IMR-90 (cell line): ENCODE results near the gene DHCR24.

Experiments
- CEBPB ChIP-seq: IDR thresholded peaks from 2 replicates; pipeline ENCODE4 v1.6.1; 2012; ENCODE audit warnings: low read depth, low read length, improper control_type of control experiment
- CHD1 ChIP-seq: IDR thresholded peaks from 2 replicates; pipeline ENCODE4 v1.6.1; 2012; ENCODE audit warnings: low read depth, low read length, improper control_type of control experiment
- FOS ChIP-seq: fragments of 150-350 bp; IDR thresholded peaks from 2 replicates; pipeline ENCODE4 v1.6.1; 2016; ENCODE audit warnings: low read depth, low read length
- MAFK ChIP-seq: IDR thresholded peaks from 2 replicates; pipeline ENCODE4 v1.6.1; 2012; ENCODE audit warnings: low read depth, low read length, improper control_type of control experiment
- MAZ ChIP-seq: IDR thresholded peaks from 2 replicates; pipeline ENCODE4 v1.6.1; 2012; ENCODE audit warnings: low read depth, mild to moderate bottlenecking, low read length, improper control_type of control experiment, moderate library complexity, borderline replicate concordance
- MXI1 ChIP-seq: IDR thresholded peaks from 2 replicates; pipeline ENCODE4 v1.6.1; 2012; ENCODE audit warnings: low read depth, mild to moderate bottlenecking, low read length, moderate library complexity, borderline replicate concordance
- POLR2A ChIP-seq: IDR thresholded peaks from 2 replicates; pipeline ENCODE4 v1.6.1; 2012; ENCODE audit warnings: mild to moderate bottlenecking, low read depth, low read length
- RAD21 ChIP-seq: IDR thresholded peaks from 2 replicates; pipeline ENCODE4 v1.6.1; 2012; ENCODE audit warnings: low read length, improper control_type of control experiment
- RCOR1 ChIP-seq: IDR thresholded peaks from 2 replicates; pipeline ENCODE4 v1.6.1; 2012; ENCODE audit warnings: mild to moderate bottlenecking, low read length, improper control_type of control experiment; ENCODE audit not compliant: insufficient replicate concordance
- RFX5 ChIP-seq: IDR thresholded peaks from 2 replicates; pipeline ENCODE4 v1.8.0; 2012; ENCODE audit warnings: low read depth, mild to moderate bottlenecking, low read length, moderate library complexity
- TF ChIP-seq, protein P1 (sequence below): conservative IDR thresholded peaks from 2 replicates; pipeline ENCODE4 v1.5.1; 2012; ENCODE audit warnings: mild to moderate bottlenecking, low read depth, low read length, improper control_type of control experiment
- TF ChIP-seq, protein P2 (sequence below): fragments of 150-350 bp; IDR thresholded peaks from 2 replicates; pipeline ENCODE4 v1.6.1; 2017; ENCODE audit warnings: mild to moderate bottlenecking, antibody characterized with exemption, low read length, low read depth
- TF ChIP-seq, protein P3 (sequence below): fragments of 150-350 bp; IDR thresholded peaks from 2 replicates; pipeline ENCODE4 v1.6.1; 2016; ENCODE audit warnings: low read depth, mild to moderate bottlenecking, low read length, moderate library complexity, borderline replicate concordance

DNA sequence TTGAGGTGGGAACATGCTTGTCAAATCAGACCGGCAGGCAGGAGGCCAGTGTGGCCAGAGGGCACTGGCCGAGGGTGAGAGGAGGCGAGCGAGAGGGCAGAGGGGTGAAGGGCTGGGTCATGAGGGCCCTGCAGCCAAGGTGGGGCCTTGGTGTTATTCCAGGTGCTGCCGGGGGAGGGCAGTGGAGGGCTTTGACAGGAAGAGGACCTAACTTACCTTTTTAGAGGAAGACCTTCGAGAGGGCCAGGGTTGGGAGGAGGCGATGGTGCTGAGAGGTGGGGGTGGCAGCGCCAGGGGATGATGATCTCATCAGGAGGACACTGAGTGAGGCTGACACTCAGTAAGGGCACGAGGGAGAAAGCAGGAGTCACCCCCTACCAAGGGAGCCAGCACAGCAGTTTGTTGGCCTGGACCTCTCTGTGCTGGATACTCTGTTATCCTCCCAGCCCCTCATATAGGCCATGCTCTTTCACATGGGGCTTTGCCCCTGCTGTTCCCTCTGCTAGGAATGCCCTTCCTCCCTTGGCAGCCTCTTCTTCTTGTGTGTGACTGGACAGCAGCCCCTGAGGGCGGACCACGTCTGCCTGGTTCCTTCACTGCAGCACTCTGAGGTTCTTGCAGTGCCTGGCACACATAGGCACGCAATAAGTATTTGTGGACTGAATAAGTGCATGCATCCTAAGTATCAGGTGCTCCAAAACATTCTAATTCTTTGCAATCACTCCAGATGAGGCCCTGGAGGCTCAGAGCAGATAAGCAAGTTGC is 78.4 kb downstream of the DHCR24 start:
- TF ChIP-seq RAD21 (no peak), RFX5 (no peak), MXI1 (no peak), POLR2A (no peak), CEBPB (no peak), MAZ (no peak), CHD1 (no peak), MAFK (no peak), FOS (no peak), RCOR1 (no peak)
- TF ChIP-seq, protein P1, sequence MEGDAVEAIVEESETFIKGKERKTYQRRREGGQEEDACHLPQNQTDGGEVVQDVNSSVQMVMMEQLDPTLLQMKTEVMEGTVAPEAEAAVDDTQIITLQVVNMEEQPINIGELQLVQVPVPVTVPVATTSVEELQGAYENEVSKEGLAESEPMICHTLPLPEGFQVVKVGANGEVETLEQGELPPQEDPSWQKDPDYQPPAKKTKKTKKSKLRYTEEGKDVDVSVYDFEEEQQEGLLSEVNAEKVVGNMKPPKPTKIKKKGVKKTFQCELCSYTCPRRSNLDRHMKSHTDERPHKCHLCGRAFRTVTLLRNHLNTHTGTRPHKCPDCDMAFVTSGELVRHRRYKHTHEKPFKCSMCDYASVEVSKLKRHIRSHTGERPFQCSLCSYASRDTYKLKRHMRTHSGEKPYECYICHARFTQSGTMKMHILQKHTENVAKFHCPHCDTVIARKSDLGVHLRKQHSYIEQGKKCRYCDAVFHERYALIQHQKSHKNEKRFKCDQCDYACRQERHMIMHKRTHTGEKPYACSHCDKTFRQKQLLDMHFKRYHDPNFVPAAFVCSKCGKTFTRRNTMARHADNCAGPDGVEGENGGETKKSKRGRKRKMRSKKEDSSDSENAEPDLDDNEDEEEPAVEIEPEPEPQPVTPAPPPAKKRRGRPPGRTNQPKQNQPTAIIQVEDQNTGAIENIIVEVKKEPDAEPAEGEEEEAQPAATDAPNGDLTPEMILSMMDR: 0 out of 2 replicates have a peak, but pooled peaks have one; percentile 25
- TF ChIP-seq, protein P2, sequence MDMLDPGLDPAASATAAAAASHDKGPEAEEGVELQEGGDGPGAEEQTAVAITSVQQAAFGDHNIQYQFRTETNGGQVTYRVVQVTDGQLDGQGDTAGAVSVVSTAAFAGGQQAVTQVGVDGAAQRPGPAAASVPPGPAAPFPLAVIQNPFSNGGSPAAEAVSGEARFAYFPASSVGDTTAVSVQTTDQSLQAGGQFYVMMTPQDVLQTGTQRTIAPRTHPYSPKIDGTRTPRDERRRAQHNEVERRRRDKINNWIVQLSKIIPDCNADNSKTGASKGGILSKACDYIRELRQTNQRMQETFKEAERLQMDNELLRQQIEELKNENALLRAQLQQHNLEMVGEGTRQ: no peak
- TF ChIP-seq, protein P3, sequence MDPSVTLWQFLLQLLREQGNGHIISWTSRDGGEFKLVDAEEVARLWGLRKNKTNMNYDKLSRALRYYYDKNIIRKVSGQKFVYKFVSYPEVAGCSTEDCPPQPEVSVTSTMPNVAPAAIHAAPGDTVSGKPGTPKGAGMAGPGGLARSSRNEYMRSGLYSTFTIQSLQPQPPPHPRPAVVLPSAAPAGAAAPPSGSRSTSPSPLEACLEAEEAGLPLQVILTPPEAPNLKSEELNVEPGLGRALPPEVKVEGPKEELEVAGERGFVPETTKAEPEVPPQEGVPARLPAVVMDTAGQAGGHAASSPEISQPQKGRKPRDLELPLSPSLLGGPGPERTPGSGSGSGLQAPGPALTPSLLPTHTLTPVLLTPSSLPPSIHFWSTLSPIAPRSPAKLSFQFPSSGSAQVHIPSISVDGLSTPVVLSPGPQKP: no peak
